HG02840 (cell line): ENCODE results near the gene ALDH4A1.

Experiments
- ATAC-seq: cut with Tn5 transposase; IDR thresholded peaks from one replicate; pipeline ENCODE4 v1.9.1; 2021; ENCODE audit warnings: mild to moderate bottlenecking, moderate library complexity, moderate number of reproducible peaks; ENCODE audit not compliant: unreplicated experiment, low FRiP score

ALDH4A1 gene

GRCh38 chr1:18902523-18903290 is at the start of gene ALDH4A1:
TSS of gene ALDH4A1 (minus strand) at chr1:18902555. CDS start at chr1:18902523, 32 bp downstream.
- peak; percentile 87 for ATAC-seq

- ATAC-seq: peak; percentile 29
Observed at GRCh38 chr1:18951818-18952391, 49.5 kb upstream of the ALDH4A1 start.

GRCh38 chr1:18951416-18951815 is 49.1 kb upstream of the ALDH4A1 start:
- no peak for ATAC-seq

- no peak for ATAC-seq
Observed at GRCh38 chr1:18950401-18951026, 48.2 kb upstream of the ALDH4A1 start.

- no peak for ATAC-seq
Observed at GRCh38 chr1:18949686-18950400, 47.5 kb upstream of the ALDH4A1 start.

GRCh38 chr1:18948913-18949685 is 46.7 kb upstream of the ALDH4A1 start:
- no peak for ATAC-seq

- ATAC-seq: no peak
Observed at GRCh38 chr1:18948048-18948912, 45.9 kb upstream of the ALDH4A1 start.

GRCh38 chr1:18947570-18947969 is 45.2 kb upstream of the ALDH4A1 start:
- no peak for ATAC-seq

- no peak for ATAC-seq
Observed at GRCh38 chr1:18946550-18947381, 44.4 kb upstream of the ALDH4A1 start.

- ATAC-seq: no peak
Observed at GRCh38 chr1:18945401-18945849, 43.1 kb upstream of the ALDH4A1 start.

GRCh38 chr1:18944810-18945209 is 42.5 kb upstream of the ALDH4A1 start:
- no peak for ATAC-seq

- no peak for ATAC-seq
Observed at GRCh38 chr1:18943914-18944572, 41.7 kb upstream of the ALDH4A1 start.

- ATAC-seq: no peak
Observed at GRCh38 chr1:18943162-18943561, 40.8 kb upstream of the ALDH4A1 start.

- ATAC-seq: no peak
Observed at GRCh38 chr1:18942340-18942739, 40.0 kb upstream of the ALDH4A1 start.

- ATAC-seq: no peak
Observed at GRCh38 chr1:18941221-18942141, 39.1 kb upstream of the ALDH4A1 start.

- no peak for ATAC-seq
Observed at GRCh38 chr1:18940303-18941020, 38.1 kb upstream of the ALDH4A1 start.
